H4 (cell line): Measurements from ENCODE around the gene TMEM209. TPM values are rescaled to one million over a fixed set of nuclear protein-coding genes. Genes with fewer than 3 reads are reported as not detected.
"Not testable (repeated sequence)": the region's sequence is repeated elsewhere in the genome, so short reads cannot be mapped to it uniquely, and the experiment has no call there.

Source experiments
- DNase-seq: peaks from one replicate; pipeline ENCODE4 v3.0.0-alpha.2; 2015; ENCODE audit warnings: low spot score
- total RNA-seq: library from RNA; depleted of rRNA; stranded (reverse); fragments of >200 nt; shearing (Covaris generic); gene quantifications from 2 replicates; pipeline ENCODE4 v1.2.3, GENCODE V29; 2014; rRNA removed

TMEM209 gene
- total RNA-seq, 1 experiment from 2014 or later = 30.9 TPM

DNA sequence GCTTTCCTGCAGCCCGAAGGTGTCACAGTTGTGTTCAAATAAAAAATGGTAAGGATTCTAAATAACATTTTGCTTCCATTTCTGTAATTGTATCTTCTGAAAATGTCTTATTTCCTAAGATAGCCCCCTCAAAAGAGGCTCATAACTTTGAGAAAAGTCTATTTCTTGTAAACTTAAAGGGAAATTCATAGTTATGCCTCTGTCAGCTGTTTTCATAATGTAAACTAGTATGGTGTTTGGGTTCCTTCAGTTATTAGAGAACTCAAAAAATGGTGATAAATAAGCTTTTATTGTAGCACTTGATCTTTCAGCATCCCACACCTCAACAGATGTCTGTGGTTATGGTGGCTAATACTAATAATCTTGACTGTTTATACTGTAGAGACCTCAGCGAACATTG lies 77.8 kb downstream of the TMEM209 start:
- no peak for DNase-seq

- DNase-seq = not testable (repeated sequence)
Measured at GRCh38 chr7:130126840-130127239, 78.4 kb downstream of the TMEM209 start.

- DNase-seq = no peak
Measured at GRCh38 chr7:130124711-130125110, 80.5 kb downstream of the TMEM209 start.

GRCh38 chr7:130123501-130123900 lies 81.7 kb downstream of the TMEM209 start:
- no peak for DNase-seq

- no peak for DNase-seq
Measured at GRCh38 chr7:130118801-130119200, 86.4 kb downstream of the TMEM209 start.

GRCh38 chr7:130118294-130118693 lies 86.9 kb downstream of the TMEM209 start:
- DNase-seq = no peak

DNA sequence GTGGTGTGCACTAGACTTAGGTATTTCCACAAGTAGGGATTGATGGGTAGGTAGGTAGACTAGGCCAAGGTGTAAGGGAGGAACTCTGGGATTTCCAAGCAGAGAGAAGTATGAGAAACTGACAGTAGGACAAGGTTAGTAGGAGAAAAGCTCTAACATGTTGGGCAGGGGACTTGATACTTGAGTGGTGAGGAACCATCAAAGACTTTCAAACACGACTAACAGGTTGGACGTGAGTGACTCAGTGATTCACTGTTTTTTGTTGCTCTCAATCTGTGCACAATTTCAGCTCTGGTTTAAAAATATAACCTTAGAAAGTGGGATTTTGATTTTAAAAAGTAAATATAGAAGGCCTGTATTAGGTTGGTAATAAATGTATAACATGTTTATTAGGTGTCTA lies 90.4 kb downstream of the TMEM209 start:
- DNase-seq = no peak

Other genes with a start within 250 kb of the TMEM209 start
- gene ZC3HC1, start 154.0 kb downstream of the TMEM209 start, total RNA-seq = 53.1 and 79.8 TPM in 2 replicates
- 13.5 and 15.5 TPM in 2 replicates for gene KLHDC10, start 134.9 kb downstream of the TMEM209 start, total RNA-seq
- not detected in 2 replicates for gene SSMEM1, start 2.5 kb upstream of the TMEM209 start, total RNA-seq
- not detected in 2 replicates for gene CPA2, start 61.5 kb upstream of the TMEM209 start, total RNA-seq
- 6.8 and 22.7 TPM in 2 replicates for gene CPA4, start 87.8 kb upstream of the TMEM209 start, total RNA-seq
- not detected in 2 replicates for gene CPA5, start 139.4 kb upstream of the TMEM209 start, total RNA-seq
- not detected in 2 replicates for gene CPA1, start 175.1 kb upstream of the TMEM209 start, total RNA-seq
- 17.7 and 36.0 TPM in 2 replicates for gene CEP41, start 235.6 kb upstream of the TMEM209 start, total RNA-seq